Stimulated activated CD8-positive, alpha-beta memory T cell treated with anti-CD3 and anti-CD28 coated beads, Interleukin-4, amount 100 ng/mL, for 4 hours (primary cell): ENCODE data around the gene SLC2A6.

Experiments
- DNase-seq, 2 donors: peaks; one replicate each; pipeline ENCODE4 v3.0.0-alpha.2; 2020; ENCODE audit warnings: low read depth in 2 of 2, low spot score in 1 of 2

The SLC2A6 gene

GRCh38 chr9:133478851-133479711, at the start of gene SLC2A6:
Gene SLC2A6, minus strand, starts transcription at chr9:133479099. Its CDS starts 40 bp downstream, at chr9:133479059.
- DNase-seq, result peak; percentile 45 to 70

- no peak for DNase-seq
These were observed 49.3 kb upstream of the SLC2A6 start for GRCh38 chr9:133528001-133528875.

GRCh38 chr9:133527444-133527920, 48.6 kb upstream of the SLC2A6 start:
- DNase-seq, result no peak

- no peak for DNase-seq
These were observed 47.9 kb upstream of the SLC2A6 start for GRCh38 chr9:133526721-133527321.

- DNase-seq, result no peak
These were observed 46.8 kb upstream of the SLC2A6 start for GRCh38 chr9:133525677-133526076.

- no peak for DNase-seq
These were observed 45.9 kb upstream of the SLC2A6 start, which contains the start of gene MYMK for GRCh38 chr9:133524679-133525228. Gene MYMK, minus strand, starts transcription at chr9:133524959. Its CDS starts 115 bp downstream, at chr9:133524844.

GRCh38 chr9:133524146-133524545, 45.2 kb upstream of the SLC2A6 start:
- no peak for DNase-seq

- no peak for DNase-seq
These were observed 44.2 kb upstream of the SLC2A6 start for GRCh38 chr9:133523106-133523505.

GRCh38 chr9:133522073-133522910, 43.4 kb upstream of the SLC2A6 start:
- DNase-seq, result no peak

GRCh38 chr9:133521122-133522072, 42.5 kb upstream of the SLC2A6 start:
- no peak for DNase-seq

- no peak for DNase-seq
These were observed 41.4 kb upstream of the SLC2A6 start for GRCh38 chr9:133520121-133520835.

- no peak for DNase-seq
These were observed 40.8 kb upstream of the SLC2A6 start for GRCh38 chr9:133519693-133520092.

- no peak for DNase-seq
These were observed 40.0 kb upstream of the SLC2A6 start for GRCh38 chr9:133518706-133519449.

GRCh38 chr9:133518200-133518599, 39.3 kb upstream of the SLC2A6 start:
- DNase-seq, result no peak

GRCh38 chr9:133517711-133518110, 38.8 kb upstream of the SLC2A6 start:
- DNase-seq, result no peak

GRCh38 chr9:133516961-133517350, 38.1 kb upstream of the SLC2A6 start:
- DNase-seq, result no peak

GRCh38 chr9:133516256-133516960, 37.5 kb upstream of the SLC2A6 start:
- DNase-seq, result no peak
